Lower lobe of right lung (tissue), 2 donors: ENCODE data around the gene EIF2B5. TPM values are rescaled to one million over a fixed set of nuclear protein-coding genes. Genes with fewer than 3 reads are reported as not detected.
A peak's percentile ranks its signal among the peaks of the same experiment; 100 is the strongest.

ENCODE experiments used
- ATAC-seq, 2 donors: fragments of 200-7000 bp; cut with Tn5 transposase; one replicate each; pipeline ENCODE4 v1.9.1; 2020 to 2022; ENCODE audit warnings: mild to moderate bottlenecking in 2 of 2, moderate library complexity in 2 of 2
- DNase-seq: peaks from one replicate; pipeline ENCODE4 v3.0.0-alpha.2; 2020
- H3K27ac ChIP-seq: fragments of 200-600 bp; one replicate; pipeline ENCODE4 v1.8.0; 2022
- H3K27me3 ChIP-seq: fragments of 200-600 bp; one replicate; pipeline ENCODE4 v1.8.0; 2022; ENCODE audit warnings: low read depth
- H3K36me3 ChIP-seq: fragments of 200-600 bp; one replicate; pipeline ENCODE4 v1.8.0; 2022; ENCODE audit warnings: mild to moderate bottlenecking
- H3K4me1 ChIP-seq: fragments of 200-600 bp; one replicate; pipeline ENCODE4 v1.8.0; 2022
- H3K4me3 ChIP-seq: fragments of 200-600 bp; one replicate; pipeline ENCODE4 v1.8.0; 2022; ENCODE audit warnings: mild to moderate bottlenecking
- H3K9me3 ChIP-seq: fragments of 200-600 bp; one replicate; pipeline ENCODE4 v1.8.0; 2022
- intact Hi-C: fragments of 100-400 bp; cut with DNase I; formaldehyde crosslinking; loops from one replicate; pipeline ENCODE4 v1.11.0; 2022
- total RNA-seq: library from RNA; stranded (reverse); fragmentation: NEBNext Ultra II Directional; extraction: Animal tissue kit (Norgen Biotek cat#: 25700); gene quantifications from one replicate; pipeline ENCODE4 v1.2.1, GENCODE V29; 2021
- TF ChIP-seq, protein P1 (sequence below): fragments of 200-600 bp; IDR thresholded peaks from one replicate; pipeline ENCODE4 v1.8.0; 2022; ENCODE audit warnings: antibody characterized with exemption, mild to moderate bottlenecking
- donor health status: DM: no; HTN: yes; CAD: no; lungs with severe emphysema.

EIF2B5 gene
- total RNA-seq, 1 donor from 2014 or later: 41.9 TPM

DNA sequence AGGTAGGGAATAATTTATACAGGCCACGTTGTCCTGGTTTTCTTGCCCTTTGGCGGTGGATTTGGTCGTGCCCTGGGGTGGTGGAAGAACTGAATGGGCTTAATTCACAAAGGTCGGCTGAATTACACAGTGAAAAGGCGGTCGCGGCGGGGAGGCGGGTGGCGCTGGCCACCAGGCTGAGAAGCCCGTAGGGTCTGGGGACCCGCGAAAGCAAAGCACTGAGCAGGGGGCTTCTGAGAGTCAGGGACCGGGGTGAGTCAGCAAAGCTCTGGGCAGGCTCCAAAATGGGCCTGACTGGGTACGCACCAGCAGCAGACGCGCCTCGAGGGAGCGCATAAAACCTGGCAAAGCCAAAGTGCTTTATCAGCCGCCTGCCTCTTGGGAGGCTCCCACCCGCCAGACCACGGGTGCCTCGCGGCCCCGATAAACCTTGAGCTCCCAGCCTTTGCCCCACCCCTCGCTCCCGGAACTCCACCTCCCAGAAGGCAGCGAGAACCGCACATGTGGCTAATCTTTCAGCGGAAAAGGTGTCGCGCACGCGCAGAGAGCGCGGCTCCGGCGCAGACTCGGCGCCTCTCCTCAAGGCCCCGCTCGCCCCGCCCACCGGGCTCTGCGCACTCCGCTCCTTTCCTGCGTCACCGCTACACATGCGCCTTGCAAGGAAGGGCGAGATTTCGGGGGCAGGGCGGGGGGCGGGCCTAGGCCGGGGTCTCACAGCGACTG, 50.5 kb downstream of the EIF2B5 start:
- Histone ChIP-seq H3K4me1 (peaks cover 25% of the 10 kb centered on the region), H3K9me3 (no peaks in the 10 kb centered on the region), H3K27me3 (no peaks in the 10 kb centered on the region), H3K27ac (peak overlapping the region; percentile 86), H3K36me3 (peaks cover 66% of the 10 kb centered on the region), H3K4me3 (peak overlapping the region; percentile 99)
- intact Hi-C loops: no loop called here
- ATAC-seq (peak; percentile 99), DNase-seq (peak; percentile 100)
- TF ChIP-seq, protein P1, sequence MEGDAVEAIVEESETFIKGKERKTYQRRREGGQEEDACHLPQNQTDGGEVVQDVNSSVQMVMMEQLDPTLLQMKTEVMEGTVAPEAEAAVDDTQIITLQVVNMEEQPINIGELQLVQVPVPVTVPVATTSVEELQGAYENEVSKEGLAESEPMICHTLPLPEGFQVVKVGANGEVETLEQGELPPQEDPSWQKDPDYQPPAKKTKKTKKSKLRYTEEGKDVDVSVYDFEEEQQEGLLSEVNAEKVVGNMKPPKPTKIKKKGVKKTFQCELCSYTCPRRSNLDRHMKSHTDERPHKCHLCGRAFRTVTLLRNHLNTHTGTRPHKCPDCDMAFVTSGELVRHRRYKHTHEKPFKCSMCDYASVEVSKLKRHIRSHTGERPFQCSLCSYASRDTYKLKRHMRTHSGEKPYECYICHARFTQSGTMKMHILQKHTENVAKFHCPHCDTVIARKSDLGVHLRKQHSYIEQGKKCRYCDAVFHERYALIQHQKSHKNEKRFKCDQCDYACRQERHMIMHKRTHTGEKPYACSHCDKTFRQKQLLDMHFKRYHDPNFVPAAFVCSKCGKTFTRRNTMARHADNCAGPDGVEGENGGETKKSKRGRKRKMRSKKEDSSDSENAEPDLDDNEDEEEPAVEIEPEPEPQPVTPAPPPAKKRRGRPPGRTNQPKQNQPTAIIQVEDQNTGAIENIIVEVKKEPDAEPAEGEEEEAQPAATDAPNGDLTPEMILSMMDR: no peak

DNA sequence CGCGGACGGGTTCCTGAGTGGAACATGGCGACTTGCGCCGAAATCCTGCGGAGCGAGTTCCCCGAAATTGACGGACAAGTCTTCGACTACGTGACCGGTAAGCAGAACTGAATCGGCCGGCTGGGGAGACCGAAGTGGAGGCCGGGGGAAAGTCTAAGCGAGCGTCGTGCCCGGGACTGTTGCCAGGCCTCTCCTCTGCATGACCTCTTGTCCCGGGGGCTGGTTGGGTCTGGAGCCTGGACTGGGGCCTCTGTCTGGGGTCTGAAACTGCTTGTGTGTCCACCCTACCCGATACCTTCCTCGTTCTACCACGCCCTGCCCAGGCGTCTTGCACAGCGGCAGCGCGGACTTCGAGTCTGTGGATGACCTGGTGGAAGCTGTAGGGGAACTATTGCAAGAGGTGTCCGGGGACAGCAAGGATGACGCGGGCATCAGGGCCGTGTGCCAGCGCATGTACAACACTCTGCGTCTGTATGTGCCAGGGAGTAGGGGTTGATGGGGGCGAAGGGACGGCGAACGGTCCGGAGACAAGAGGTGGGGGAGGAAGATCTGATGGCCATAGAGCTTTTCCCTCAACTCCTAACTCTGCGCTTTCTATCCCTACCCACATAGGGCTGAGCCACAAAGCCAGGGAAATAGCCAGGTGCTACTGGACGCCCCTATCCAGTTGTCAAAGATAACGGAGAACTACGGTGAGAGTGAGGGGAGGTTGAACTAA, 51.2 kb downstream of the EIF2B5 start, which contains the start of gene ABCF3:
Gene ABCF3 (plus strand): TSS at position 16 of the 718 bp plus-strand sequence. CDS start 9 bp downstream, at position 25.
- TF ChIP-seq, protein P1: no peak
- peaks cover 66% of the 10 kb centered on the region for H3K36me3 ChIP-seq
- no peaks in the 10 kb centered on the region for H3K9me3 ChIP-seq
- H3K27me3 ChIP-seq: no peaks in the 10 kb centered on the region
- intact Hi-C loops: no loop called here
- peak within 1 kb of the TSS; percentile 99 for H3K4me3 ChIP-seq
- DNase-seq: peak; percentile 76
- peak; percentile 49 to 53 for ATAC-seq
- peaks cover 25% of the 10 kb centered on the region for H3K4me1 ChIP-seq
- H3K27ac ChIP-seq: peak within 1 kb of the TSS; percentile 86

DNA sequence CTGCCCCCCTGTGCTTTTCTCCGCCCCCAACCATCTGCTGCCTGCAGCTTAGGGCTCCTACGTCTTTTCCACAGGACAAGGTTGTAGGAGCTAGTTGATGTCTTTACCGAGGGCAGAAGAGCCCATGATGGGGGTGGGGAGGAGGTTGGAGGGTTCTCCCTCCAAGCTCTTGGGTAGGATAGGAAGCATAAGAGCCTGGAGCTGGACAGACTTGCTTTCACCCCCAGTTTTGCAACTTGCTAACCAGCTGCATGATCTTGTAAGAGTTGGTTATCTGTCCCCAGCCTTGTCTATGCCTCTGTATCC, 51.7 kb downstream of the EIF2B5 start:
- Histone ChIP-seq H3K4me1 (peaks cover 25% of the 10 kb centered on the region), H3K4me3 (peak overlapping the region; percentile 99), H3K36me3 (peaks cover 66% of the 10 kb centered on the region), H3K27ac (peak overlapping the region; percentile 31), H3K27me3 (no peaks in the 10 kb centered on the region), H3K9me3 (no peaks in the 10 kb centered on the region)
- ATAC-seq (no peak), DNase-seq (no peak)
- intact Hi-C loops: no loop called here
- TF ChIP-seq, protein P1: no peak

DNA sequence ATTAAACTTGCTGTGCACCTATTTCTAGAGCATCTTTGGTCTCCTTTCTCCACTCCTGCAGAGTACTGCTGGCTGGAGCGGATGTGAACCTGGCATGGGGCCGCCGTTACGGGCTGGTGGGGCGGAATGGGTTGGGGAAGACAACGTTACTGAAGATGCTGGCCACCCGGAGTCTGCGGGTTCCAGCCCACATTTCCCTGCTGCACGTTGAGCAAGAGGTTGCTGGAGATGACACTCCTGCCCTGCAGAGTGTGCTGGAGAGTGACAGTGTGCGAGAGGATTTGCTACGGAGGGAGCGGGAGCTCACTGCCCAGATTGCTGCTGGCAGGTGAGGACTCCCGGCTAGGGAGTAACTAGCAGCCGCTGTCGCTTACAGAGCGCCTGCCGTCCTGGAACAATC, 52.9 kb downstream of the EIF2B5 start:
- no peak overlapping the region for H3K4me3 ChIP-seq
- intact Hi-C loops: no loop called here
- DNase-seq (no peak), ATAC-seq (no peak)
- H3K36me3 ChIP-seq: peaks cover 66% of the 10 kb centered on the region
- no peaks in the 10 kb centered on the region for H3K27me3 ChIP-seq
- peaks cover 25% of the 10 kb centered on the region for H3K4me1 ChIP-seq
- TF ChIP-seq, protein P1: no peak
- H3K9me3 ChIP-seq: no peaks in the 10 kb centered on the region
- no peak overlapping the region for H3K27ac ChIP-seq

DNA sequence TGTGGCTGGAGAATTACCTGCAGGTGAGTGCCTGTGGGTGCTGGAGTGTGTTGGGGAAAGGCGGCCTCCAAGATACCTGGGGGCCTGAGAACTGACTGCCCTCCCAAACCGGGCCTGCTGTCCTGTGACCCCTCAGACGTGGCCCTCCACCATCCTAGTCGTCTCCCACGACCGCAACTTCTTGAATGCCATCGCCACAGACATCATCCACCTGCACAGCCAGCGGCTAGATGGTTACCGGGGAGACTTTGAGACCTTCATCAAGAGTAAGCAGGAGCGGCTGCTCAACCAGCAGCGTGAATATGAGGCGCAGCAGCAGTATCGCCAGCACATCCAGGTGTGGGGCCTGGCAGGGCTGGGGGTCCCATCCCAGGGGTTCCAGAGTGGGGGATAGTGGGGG, 54.3 kb downstream of the EIF2B5 start:
- no peak overlapping the region for H3K4me3 ChIP-seq
- ATAC-seq: no peak
- H3K27ac ChIP-seq: no peak overlapping the region
- TF ChIP-seq, protein P1: no peak
- intact Hi-C loops: no loop called here
- no peaks in the 10 kb centered on the region for H3K27me3 ChIP-seq
- peaks cover 66% of the 10 kb centered on the region for H3K36me3 ChIP-seq
- H3K4me1 ChIP-seq: peaks cover 25% of the 10 kb centered on the region
- H3K9me3 ChIP-seq: no peaks in the 10 kb centered on the region
- DNase-seq: no peak
